NCI-H1105 treated with DMSO at 0.1 percent for 48 hours (cell line): ENCODE results near the gene DUSP8.
A peak's percentile ranks its signal among the peaks of the same experiment; 100 is the strongest.
"Not testable (repeated sequence)": the region's sequence is repeated elsewhere in the genome, so short reads cannot be mapped to it uniquely, and the experiment has no call there.

Experiments
- DNase-seq: peaks from one replicate; lab custom pipeline; 2025; lab: John Stamatoyannopoulos, UW

Gene DUSP8

DNA sequence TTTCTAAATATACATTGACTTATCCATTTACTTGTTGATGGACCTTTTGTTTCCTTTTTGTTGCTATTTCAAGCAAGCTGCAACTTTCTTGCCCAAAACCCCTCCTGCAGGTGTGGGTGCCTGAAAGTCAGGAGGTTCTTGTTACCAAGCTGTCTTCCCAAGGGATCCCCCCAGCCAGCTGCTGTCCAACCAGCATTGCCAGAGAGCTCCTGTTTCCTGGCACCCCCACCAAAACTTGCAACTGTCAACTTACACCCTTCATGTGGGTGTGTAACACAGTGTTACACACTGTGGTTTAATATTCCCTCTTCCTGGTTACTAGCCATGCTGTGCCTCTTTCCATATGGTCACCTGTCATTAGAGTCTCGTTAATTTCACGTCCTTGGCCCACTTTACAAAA, 14.6 kb upstream of the DUSP8 start:
- DNase-seq, result no peak

DNA sequence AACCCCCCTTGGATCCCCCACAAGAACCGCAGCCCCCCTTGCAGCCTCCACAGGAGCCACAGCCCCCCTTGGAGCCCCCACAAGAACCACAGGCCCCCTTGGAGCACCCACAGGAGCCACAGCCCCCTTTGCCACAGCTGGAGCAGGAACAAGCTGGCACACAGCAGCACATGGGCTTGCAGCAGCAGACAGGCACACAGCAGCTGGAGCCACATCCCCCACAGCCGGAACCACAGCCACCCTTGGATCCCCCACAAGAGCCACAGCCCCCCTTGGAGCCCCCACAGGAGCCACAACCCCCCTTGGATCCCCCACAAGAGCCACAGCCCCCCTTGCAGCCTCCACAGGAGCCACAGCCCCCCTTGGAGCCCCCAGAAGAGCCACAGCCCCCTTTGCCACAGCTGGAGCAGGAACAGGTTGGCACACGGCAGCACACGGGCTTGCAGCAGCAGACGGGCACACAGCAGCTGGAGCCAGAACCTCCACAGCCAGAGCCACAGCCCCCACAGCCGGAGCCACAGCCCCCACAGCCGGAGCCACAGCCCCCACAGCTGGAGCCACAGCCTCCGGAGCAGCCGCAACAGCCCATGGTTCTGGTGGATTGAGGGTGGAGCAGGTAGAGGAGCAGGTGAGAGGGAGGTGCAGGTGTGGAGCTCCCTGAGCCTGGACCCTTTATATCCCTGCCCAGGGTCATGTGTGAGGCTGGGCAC, 12.7 kb upstream of the DUSP8 start, which contains the start of gene KRTAP5-1:
KRTAP5-1 (minus strand) TSS at position 623 of the 710 bp plus-strand sequence; CDS start at position 589, 34 bp downstream.
- not testable (repeated sequence) for DNase-seq

DNA sequence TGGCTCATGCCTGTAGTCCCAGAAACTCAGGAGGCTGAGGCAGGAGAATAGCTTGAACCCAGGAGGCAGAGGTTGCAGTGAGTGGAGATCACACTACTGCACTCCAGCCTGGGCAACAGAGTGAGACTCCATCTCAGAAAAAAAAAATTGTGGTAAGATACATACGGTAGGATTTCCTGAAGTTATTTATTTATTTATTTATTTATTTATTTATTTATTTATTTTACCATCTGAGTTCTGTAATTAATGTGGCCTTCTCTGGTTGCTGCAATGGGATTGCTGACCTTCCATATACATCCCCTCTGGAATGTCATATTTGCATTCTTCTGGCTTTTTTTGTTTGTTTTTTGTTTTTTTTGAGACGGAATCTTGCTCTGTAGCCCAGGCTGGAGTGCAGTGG, 10.8 kb upstream of the DUSP8 start:
- DNase-seq, result not testable (repeated sequence)

DNA sequence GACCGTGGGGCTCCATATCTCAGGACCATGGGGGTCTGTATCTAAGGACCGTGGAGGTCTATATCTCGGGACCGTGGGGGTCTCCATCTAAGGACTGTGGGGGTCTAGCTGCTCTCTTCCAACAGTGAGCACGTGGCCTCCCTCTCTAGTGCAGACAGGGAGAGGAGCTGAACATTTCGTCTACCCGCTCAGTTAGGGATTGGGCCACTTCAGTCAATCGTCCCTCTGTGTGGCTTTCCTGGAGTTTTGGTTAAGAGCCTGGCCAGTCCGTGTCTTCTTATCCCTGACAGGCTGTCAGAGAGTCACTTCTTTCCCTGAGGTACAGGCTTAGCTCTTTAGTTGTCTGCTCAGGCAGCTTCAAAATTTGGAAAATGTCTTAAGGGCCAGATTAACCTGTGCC, 9.9 kb upstream of the DUSP8 start:
- DNase-seq, result no peak

DNA sequence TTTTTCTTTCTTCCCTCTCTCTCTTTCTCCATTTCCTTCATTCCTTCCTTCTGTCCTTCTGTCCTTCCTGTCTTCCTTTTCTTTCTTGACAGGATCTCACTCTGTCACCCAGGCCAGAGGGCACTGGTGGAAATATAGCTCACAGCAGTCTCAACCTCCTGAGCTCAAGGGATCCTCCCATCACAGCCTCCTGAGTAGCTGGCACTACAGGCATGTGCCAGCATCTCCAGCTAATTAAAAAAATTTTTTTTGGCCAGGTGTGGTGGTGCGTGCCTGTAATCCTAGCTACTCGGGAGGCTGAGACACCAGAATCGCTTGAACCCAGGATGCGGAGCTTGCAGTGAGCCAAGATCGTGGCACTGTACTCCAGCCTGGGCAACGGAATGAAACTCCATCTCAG, 4.8 kb upstream of the DUSP8 start:
- no peak for DNase-seq

DNA sequence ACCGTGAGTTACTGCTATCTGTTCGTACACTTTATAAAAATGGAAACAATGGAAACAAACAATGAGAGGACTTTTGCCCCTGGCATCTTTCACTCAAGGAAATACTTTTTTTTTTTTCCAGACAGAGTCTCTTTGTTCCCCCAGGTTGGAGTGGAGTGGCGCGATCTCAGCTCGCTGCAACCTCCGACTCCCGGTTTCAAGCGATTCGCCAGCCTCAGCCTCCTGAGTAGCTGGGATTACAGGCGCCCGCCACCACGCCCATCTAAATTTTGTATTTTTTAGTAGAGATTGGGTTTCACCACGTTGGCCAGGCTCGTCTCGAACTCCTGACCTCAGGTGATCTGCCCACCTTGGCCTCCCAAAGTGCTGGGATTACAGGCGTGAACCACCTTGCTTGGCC, 3.7 kb upstream of the DUSP8 start:
- DNase-seq, result not testable (repeated sequence)

DNA sequence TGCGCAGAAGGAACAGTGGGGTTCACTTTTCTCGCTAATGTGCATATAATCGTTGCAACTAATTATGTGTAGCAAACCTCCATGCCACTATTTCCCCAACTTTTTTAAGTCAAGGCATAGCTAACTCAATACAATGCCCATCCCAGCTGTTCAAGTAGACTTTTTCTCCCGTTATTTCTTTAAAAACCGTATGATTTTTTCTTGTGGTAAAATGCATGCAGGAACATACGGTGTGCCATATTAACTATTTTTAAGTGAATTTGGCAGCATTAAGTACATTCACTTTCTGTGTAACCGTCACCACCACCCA, 2.8 kb upstream of the DUSP8 start:
- DNase-seq, result no peak

DNA sequence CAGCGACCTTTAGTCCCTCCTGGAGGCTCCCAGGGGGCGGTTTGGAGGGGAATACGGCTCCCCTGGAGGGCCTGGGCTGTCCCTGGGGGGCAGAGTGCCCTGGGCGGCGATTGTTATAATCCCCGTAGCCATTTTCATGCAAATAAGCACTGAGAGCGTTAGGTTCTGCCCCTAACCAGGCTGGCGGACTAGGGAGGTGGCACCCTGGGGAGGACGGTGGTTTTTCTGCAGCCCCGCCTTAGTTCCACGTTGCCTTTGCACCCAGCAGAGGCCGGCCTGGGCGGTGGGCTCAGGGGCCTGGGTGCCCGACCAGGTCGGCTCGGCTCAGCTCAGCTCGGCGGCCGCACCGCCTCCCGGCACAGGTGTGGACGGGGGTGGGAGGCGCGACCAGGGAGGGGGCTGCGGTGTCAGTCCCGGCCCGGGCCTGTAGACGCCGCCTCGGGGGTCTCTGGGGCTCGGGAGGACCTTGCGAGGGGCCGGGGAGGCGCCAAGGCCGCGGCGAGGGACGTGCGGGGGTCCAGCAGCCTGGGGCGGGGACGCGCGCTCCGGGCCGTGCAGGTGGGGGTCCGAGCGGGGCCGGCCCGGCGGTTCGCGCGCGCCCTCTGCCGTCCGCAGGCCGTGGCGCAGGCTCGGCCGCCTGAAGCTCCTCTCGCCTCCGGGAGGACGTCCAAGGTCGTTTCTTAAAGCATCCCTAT, 2.3 kb upstream of the DUSP8 start:
- DNase-seq, result peak; percentile 85

DNA sequence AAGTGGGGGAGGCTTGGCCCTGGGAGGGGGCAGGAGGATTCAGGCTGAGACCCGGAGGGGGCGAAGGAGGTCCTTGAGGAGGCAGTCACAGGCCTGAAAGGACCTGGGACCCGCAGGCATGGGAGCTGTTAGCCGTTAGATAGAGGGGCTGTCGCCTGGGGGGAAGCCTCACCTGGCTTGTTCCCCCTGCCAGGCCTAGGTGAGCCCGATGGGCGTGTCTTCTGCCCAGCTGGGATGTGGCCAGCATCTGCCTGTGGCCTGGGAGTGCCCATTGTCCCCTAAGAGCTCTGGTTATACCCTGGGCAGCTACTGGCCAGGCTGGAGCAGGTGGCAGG, 1.8 kb upstream of the DUSP8 start:
- DNase-seq, result peak; percentile 85

DNA sequence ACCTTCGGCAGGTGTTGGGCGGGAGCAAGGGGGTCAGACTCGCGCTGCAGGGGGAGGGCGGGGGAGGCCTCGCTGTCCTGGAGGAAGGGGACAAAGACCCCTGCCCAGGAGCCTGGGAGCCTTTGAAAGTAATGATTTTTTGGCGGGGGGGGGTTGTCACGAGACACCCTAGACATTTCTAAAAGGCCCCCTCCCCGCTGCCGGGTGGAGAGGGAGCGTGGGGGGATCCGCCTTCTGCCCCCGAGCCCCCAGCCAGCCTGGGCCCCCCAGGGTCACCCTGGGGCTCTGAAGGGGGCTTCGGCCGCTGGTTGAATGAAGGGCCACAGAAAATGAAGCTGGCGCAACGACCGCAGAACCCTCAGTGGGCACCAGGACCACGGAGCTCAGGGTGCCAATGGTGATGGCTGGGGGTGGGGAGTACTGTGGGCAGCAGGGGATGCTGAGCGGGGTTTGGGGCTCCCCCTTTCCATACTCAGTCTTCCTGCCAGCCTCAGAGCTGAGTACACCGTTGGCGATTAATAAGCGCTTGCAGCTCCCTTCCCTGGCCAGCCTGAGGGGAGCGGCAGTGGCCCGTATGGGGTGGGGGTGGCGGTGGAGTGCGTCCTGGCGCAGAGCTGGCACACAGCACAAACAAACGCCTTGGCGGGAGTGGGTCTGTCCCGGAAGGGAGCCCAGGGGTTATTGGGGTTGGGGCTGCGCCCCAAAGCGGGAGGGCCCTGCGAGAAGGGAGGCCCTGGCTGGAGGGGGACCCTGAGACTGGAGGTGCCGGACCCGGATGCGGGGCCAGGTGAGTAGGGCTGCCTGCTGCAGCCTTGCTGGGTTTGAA, 1.2 kb upstream of the DUSP8 start:
- peak; percentile 32 for DNase-seq

DNA sequence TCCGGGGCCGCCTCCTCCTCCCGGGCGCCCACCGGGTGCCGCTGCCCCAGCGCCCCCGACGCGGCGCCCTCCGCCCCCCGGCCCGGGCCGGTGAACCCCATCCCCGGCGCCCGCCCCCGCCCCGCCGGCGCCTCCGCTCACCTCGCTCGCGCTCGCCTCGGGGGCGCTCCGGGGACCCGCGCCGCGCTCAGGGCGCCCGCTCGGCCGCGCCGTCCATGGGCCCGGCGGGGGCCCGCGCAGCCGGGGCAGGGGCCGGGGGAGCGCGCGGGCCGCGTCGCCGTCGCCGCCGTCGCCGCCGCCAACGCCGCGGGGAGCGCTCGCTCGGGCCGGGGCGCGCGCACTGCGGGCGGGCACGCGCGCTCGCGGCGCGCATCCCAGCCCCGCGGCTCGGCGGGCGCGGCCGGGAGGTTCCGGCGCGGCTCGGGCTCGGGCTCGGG, 293 bp downstream of the DUSP8 start:
- DNase-seq, result no peak

DNA sequence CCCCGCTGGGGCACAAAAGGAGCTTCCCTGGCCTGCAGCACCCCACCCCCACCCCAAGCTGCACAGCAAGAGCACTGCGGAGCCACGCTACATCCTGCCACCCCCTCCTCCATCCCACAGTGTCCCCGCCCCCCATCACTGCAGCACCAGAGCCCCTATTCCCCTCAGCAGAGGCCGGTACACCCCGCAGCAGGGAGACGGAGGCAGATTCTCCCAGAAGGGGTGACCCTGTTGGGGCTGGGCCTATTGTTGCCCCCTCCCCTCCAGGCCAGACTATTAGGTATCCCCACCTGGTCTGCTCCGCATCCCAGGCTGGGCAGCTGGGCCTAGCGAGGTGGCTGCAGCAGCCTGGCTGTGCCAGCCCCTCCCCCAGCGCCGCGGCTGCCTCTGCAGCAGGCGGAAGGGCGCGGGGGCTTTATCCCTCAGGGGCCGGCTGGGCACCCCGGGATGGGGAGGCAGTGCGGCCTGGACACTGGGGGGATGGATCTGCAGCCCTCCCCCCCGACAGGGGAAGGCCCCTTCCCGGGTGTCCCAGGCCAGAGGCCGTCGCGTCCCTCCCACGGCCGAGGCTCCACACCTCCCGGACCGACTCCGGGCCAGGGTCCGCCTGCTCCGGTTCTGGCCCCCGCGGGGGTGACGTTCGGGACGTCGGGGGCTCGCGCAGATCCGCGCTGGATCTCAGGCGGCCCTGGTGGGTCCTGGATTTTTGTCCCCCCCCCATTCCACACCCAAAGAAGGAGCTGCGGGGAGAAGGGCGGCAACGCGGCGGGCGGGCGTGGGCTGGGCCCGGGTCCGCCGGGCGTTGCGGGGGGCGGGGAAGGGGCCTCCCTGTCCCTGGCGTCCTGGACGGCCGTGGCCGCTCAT, 943 bp downstream of the DUSP8 start:
- DNase-seq, result no peak

DNA sequence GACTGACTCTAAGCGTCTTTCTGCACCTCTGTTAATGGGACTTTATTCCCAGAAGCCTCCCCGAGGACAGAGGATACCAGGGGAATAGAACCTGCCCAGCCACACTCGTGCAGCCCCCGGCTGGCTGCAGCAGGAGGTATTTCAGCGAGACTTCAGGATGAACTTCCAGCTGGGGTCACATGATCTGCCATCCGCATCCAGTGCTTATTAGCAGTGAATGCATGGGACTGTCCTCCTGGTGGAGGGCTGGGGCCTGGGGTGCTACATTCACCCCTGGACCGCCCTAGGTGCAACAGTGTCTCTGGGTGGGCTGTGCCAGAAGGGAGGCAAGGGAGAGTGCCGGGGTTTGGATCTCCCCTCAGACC, 1.6 kb downstream of the DUSP8 start:
- no peak for DNase-seq

DNA sequence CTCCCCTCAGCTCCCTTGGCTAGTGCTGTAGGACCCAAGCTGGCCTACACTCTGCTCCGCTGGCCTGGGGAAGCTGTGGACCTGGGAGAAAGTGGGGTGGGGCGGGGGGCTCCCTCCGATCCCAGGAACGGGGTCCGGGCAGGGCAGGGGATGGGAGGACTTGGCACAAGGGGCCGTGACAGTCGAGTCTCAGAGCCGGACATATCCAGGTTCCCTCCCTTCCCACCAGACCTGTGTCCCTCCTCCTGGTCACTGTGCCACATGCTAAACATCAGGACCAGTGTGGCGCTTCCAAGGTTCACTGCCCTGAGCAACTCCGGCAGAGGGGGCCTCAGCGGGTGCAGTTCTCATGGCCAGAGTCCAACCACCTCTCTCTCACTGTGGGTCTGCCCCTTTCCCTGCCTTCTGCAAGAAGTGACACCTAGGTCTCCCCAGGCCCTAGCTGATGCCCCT, 2.0 kb downstream of the DUSP8 start:
- DNase-seq, result no peak

DNA sequence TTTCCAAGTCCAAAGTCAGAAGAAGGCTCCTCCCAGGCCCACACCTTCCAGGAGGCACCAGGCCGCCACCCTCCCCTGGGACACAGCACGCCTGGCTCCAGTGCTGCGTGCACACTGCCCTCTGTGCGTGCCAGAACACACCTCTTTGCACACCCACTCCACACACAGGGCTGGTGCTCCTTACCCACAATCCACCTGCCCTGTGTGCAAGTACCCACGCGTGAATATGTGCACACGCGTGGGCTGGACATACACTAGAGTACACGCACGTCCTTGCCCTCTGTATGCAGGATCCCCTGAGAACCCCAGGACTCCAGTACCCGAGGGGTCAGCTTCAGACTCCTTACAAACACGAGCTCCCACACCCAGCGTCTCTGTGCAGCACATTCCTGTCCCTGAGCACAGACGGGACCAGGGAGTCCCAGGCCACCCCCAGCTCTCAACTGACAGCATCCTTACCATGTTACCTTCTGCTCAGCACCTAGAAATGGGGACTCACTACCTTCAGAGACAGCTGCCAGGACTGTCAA, 2.8 kb downstream of the DUSP8 start:
- no peak for DNase-seq

DNA sequence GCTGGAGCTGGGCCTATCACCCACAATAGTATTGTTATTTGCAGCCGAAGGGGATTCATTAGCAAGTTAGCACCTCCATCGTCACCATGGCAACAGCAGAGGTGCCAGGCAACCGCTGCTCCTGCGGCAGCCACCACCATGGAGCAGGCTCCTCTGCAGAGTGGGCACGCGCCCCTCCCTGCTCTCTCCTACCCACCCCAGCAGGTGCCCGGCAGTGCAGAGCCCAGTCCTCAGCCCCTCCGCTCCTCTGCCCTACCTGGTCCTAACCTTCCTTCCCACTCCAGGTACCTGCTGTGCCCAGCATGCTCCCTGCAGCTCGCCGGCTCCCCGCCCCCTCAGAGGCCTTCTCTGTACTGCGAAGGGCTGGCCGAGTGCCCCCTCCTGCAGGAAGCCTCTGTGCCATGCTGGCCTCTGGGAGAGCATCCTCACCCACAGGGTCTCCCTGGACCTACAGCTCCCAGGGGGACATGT, 3.6 kb downstream of the DUSP8 start:
- peak; percentile 75 for DNase-seq

DNA sequence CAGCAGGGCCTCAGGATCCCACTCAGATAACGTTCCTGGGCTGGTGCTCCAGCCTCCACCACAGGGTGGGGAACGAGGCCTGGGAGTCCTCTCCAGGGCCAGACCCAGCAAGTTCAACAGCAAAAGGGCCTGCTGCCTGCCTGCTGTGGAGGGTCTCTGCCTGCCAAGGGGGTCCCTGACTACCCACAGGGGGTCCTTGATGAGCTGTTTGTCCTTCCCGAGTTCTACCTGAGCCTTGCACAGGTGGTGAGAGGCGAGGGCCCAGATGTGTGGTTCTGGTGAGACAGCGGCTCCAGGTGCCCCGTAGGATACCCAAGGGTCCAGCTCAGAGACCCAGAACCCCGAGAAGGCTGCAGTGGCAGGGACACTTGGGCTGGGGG, 4.4 kb downstream of the DUSP8 start:
- DNase-seq, result no peak

DNA sequence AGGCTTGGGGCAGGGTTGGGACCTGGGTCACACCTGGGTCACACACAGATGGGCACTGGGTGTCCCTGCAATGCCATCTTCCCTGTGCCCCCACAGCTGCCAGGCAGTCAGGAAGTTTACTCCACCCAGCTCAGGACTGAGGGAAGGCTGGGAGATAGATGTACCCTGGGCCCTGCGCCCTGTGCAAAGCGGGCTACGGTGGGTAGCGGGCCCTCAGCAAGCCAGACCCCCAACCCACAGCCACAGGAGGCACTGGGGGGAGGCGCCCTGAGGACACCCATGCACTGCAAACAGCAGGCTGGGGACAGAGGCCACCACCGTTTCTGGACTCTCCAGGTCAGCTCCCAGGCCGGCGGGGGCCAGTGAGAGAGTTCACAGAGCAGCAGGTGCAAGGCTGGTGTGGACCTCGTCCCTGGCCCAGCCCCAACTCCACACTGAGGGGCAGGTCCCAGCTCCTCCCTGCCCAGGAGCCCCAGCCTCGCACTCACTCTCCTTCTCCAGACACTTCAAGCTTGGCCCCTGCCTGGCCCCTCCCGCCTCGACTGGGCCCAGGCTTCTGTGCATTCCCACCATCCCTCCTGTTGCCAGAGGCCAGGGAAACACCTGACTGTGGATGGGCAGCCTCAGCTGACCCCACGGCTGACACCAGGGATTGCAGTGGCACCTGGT, 4.9 kb downstream of the DUSP8 start:
- no peak for DNase-seq

DNA sequence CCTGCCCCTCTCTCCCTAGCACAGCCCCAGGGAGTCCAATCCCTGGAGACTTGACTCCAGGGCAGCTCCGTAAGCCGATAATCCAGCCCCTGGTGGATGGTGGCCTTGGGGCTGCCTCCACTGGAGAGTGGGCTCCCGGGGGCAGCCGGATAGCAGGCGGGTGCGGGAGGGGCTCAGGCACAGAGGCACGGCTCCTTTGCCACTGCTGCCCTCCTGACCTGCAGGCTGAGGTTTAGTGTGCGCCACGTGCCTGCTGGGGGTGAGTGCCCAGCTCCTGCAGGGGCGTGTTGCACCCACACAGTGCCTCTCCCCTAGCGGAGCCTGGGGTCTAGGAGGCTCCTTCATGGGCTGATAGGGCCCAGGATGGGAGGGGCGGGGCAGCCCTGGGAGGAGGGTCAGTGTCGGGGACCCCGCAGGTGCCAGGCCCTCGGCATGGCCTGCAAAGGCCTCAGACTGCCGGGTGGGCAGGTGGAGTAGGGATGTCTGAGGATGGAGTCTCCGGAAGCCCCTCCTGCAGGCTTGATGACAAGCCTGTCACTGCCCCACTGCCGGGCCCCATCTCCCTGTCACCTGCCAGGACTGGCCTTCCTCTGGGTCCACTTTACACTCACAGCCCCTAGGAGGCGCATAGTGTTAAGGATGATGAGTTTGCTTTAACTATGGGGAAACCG, 5.6 kb downstream of the DUSP8 start:
- no peak for DNase-seq

DNA sequence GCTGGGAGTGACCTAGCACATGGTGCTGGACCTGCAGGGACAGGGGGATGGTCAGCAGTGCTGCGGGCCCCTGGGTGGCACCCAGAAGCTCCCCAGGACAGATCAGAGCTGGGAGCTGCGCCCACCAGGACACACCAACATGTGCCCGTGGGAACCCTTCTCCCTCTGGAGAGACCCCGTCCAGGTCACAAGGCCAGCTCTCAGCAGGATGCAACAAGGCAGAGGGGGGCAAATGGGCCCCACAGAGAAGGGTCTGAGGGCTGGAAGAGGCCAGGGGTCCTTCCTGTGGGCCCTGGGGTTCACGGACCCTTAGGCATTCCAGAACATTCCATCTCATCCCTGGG, 6.2 kb downstream of the DUSP8 start:
- DNase-seq, result no peak
